Esophagus muscularis mucosa (tissue), 4 donors: ENCODE measurements around the gene NUDT12.

Source experiments
- EP300 ChIP-seq: sonication (generic); formaldehyde crosslinking; IDR thresholded peaks from one replicate; pipeline ENCODE4 v1.6.1; 2017; ENCODE audit warnings: antibody characterized with exemption
- POLR2A ChIP-seq: fragments of 450-650 bp; IDR thresholded peaks from one replicate; pipeline ENCODE4 v1.6.1; 2017; ENCODE audit warnings: antibody characterized with exemption, moderate library complexity, mild to moderate bottlenecking, low read depth
- POLR2AphosphoS5 ChIP-seq, 2 donors: sonication (generic); formaldehyde crosslinking; IDR thresholded peaks; one replicate each; pipeline ENCODE4 v1.6.1; 2017; ENCODE audit warnings: antibody characterized with exemption in 2 of 2
- TF ChIP-seq, protein P1 (sequence below), 3 experiments: fragments of 200-600 bp in 2 of 3; fragments of 450-650 bp in 1 of 3; sonication (generic) in 2 of 3; IDR thresholded peaks; one replicate each; pipeline ENCODE4 v1.5.1; 2017 to 2019; ENCODE audit warnings: antibody characterized with exemption in 3 of 3, mild to moderate bottlenecking in 2 of 3, moderate library complexity in 1 of 3

DNA sequence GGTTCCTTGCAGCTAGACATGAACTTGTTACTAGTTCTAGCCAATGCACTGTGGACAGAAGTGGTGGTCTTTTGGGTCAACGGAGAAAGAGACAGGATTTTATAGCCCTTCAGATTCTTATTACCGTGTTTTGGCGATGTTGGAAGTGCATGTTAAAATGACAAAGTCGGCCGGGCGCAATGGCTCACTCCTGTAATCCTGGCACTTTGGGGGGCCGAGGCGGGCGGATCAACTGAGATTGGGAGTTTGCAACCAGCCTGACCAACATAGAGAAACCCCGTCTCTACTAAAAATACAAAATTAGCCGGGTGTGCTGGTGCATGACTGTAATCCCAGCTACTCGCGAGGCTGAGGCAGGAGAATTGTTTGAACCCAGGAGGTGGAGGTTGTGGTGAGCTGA lies 9.1 kb upstream of the NUDT12 start:
- TF ChIP-seq, protein P1, sequence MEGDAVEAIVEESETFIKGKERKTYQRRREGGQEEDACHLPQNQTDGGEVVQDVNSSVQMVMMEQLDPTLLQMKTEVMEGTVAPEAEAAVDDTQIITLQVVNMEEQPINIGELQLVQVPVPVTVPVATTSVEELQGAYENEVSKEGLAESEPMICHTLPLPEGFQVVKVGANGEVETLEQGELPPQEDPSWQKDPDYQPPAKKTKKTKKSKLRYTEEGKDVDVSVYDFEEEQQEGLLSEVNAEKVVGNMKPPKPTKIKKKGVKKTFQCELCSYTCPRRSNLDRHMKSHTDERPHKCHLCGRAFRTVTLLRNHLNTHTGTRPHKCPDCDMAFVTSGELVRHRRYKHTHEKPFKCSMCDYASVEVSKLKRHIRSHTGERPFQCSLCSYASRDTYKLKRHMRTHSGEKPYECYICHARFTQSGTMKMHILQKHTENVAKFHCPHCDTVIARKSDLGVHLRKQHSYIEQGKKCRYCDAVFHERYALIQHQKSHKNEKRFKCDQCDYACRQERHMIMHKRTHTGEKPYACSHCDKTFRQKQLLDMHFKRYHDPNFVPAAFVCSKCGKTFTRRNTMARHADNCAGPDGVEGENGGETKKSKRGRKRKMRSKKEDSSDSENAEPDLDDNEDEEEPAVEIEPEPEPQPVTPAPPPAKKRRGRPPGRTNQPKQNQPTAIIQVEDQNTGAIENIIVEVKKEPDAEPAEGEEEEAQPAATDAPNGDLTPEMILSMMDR (IDR thresholded peaks at IDR 0.05): no peak
- no peak for TF ChIP-seq POLR2A
- no peak for TF ChIP-seq EP300
- TF ChIP-seq POLR2AphosphoS5 (IDR thresholded peaks at IDR 0.05): no peak
